Ishikawa (cell line): Measurements from ENCODE around the gene ZNF142.

Experiments used
- EGR1 ChIP-seq: IDR thresholded peaks from 2 replicates; pipeline ENCODE4 v1.6.1; 2012
- EP300 ChIP-seq: IDR thresholded peaks from 2 replicates; pipeline ENCODE4 v1.6.1; 2012; ENCODE audit warnings: borderline replicate concordance
- FOXM1 ChIP-seq: IDR thresholded peaks from 2 replicates; pipeline ENCODE4 v1.6.1; 2012; ENCODE audit warnings: low read depth, borderline replicate concordance
- NFIC ChIP-seq: IDR thresholded peaks from 2 replicates; pipeline ENCODE4 v1.6.1; 2012
- TAF1 ChIP-seq: IDR thresholded peaks from 2 replicates; pipeline ENCODE4 v1.6.1; 2012; ENCODE audit warnings: low read depth, mild to moderate bottlenecking

- TF ChIP-seq EP300: no peak
- TF ChIP-seq NFIC: no peak
- TF ChIP-seq FOXM1: no peak
- TF ChIP-seq TAF1: no peak
- TF ChIP-seq EGR1: no peak
Observed at GRCh38 chr2:218664653-218665052, 5.2 kb upstream of the ZNF142 start.
